OCI-LY7 (cell line): ENCODE data around the gene LRRC71. TPM values are rescaled to one million over a fixed set of nuclear protein-coding genes. Genes with fewer than 3 reads are reported as not detected.

Source experiments
- BruUV-seq: library from RNA; stranded (reverse); fragments of 400-500 nt; replicated peaks from 2 replicates; lab custom pipeline; 2021; lab: Mats Ljungman, UMichigan
- CTCF ChIA-PET: fragments of 300-600 bp; sonication (Branson Sonifier 250); formaldehyde crosslinking; loops from one replicate; lab custom pipeline; 2022; ENCODE audit warnings: antibody characterized with exemption; ENCODE audit not compliant: unreplicated experiment; lab: Charles Lee
- POLR2A ChIA-PET: fragments of 300-600 bp; sonication (Branson Sonifier 250); formaldehyde crosslinking; loops from one replicate; lab custom pipeline; 2022; ENCODE audit warnings: antibody characterized with exemption; lab: Charles Lee
- DNase-seq: peaks from one replicate; pipeline ENCODE4 v3.0.0-alpha.2; 2015; ENCODE audit warnings: low spot score
- H2AFZ ChIP-seq: fragments of 200-600 bp; sonication (generic), shearing (Covaris generic); 2 replicates; pipeline ENCODE4 v1.6.1; 2014; ENCODE audit warnings: mild to moderate bottlenecking, antibody characterized with exemption, low read length, moderate library complexity
- H3K27ac ChIP-seq: fragments of 200-600 bp; sonication (generic); 2 replicates; pipeline ENCODE4 v1.5.1; 2014; ENCODE audit warnings: mixed run types, low read depth, mild to moderate bottlenecking, moderate library complexity, low read length, inconsistent platforms; ENCODE audit not compliant: poor library complexity, severe bottlenecking
- H3K36me3 ChIP-seq: fragments of 200-600 bp; sonication (generic); 2 replicates; pipeline ENCODE4 v1.6.1; 2014; ENCODE audit warnings: mild to moderate bottlenecking, antibody characterized with exemption, low read length, moderate library complexity, mixed read lengths; ENCODE audit not compliant: insufficient read depth
- H3K4me1 ChIP-seq: fragments of 200-600 bp; sonication (generic); 2 replicates; pipeline ENCODE4 v1.5.1; 2014; ENCODE audit warnings: mild to moderate bottlenecking, low read length; ENCODE audit not compliant: insufficient read depth, poor library complexity, severe bottlenecking
- H3K4me2 ChIP-seq: fragments of 200-600 bp; sonication (generic); 2 replicates; pipeline ENCODE4 v1.6.1; 2014; ENCODE audit warnings: mild to moderate bottlenecking, low read length
- H3K4me3 ChIP-seq: fragments of 200-600 bp; sonication (generic); 2 replicates; pipeline ENCODE4 v1.5.1; 2014; ENCODE audit warnings: mild to moderate bottlenecking, low read depth, low read length; ENCODE audit not compliant: poor library complexity, severe bottlenecking
- H3K79me2 ChIP-seq: fragments of 200-600 bp; sonication (generic); 2 replicates; pipeline ENCODE4 v1.6.1; 2016; ENCODE audit warnings: low read depth, mild to moderate bottlenecking, low read length, moderate library complexity, mixed read lengths; ENCODE audit not compliant: insufficient read depth
- H3K9me2 ChIP-seq: fragments of 200-600 bp; sonication (generic); 2 replicates; pipeline ENCODE4 v1.6.1; 2016; ENCODE audit warnings: mild to moderate bottlenecking, low read length, mixed read lengths; ENCODE audit not compliant: insufficient read depth
- H3K9me3 ChIP-seq: fragments of 200-600 bp; sonication (generic); 2 replicates; pipeline ENCODE4 v1.6.1; 2014; ENCODE audit warnings: mild to moderate bottlenecking, mixed run types, low read length, mixed read lengths
- H4K20me1 ChIP-seq: fragments of 200-600 bp; sonication (generic); 2 replicates; pipeline ENCODE4 v1.6.1; 2014; ENCODE audit warnings: mild to moderate bottlenecking, antibody characterized with exemption, low read length, moderate library complexity, mixed read lengths; ENCODE audit not compliant: insufficient read depth
- EZH2phosphoT487 ChIP-seq: fragments of 200-600 bp; sonication (generic); IDR thresholded peaks from 2 replicates; pipeline ENCODE4 v1.6.1; 2018; ENCODE audit warnings: low read depth, borderline replicate concordance, mild to moderate bottlenecking, mixed run types, antibody characterized with exemption, low read length, moderate library complexity, mixed read lengths
- intact Hi-C: fragments of 100-400 bp; cut with micrococcal nuclease; formaldehyde crosslinking; loops from one replicate; pipeline ENCODE4 v1.10.0; 2022; ENCODE audit not compliant: unreplicated experiment
- total RNA-seq, 2 experiments: library from RNA; depleted of rRNA in 1 of 2; stranded (reverse); fragments of >200 nt in 1 of 2; shearing (Covaris generic) in 1 of 2; gene quantifications; 2 replicates each; pipeline ENCODE4 v1.2.3, GENCODE V29; 2014 to 2022
- TF ChIP-seq, protein P1 (sequence below): fragments of 200-600 bp; sonication (generic); conservative IDR thresholded peaks from 2 replicates; pipeline ENCODE4 v1.5.1; 2014; ENCODE audit warnings: mild to moderate bottlenecking, antibody characterized with exemption, low read length, moderate library complexity, mixed read lengths

LRRC71 gene
- total RNA-seq, 2 experiments from 2014 or later, result not detected

DNA sequence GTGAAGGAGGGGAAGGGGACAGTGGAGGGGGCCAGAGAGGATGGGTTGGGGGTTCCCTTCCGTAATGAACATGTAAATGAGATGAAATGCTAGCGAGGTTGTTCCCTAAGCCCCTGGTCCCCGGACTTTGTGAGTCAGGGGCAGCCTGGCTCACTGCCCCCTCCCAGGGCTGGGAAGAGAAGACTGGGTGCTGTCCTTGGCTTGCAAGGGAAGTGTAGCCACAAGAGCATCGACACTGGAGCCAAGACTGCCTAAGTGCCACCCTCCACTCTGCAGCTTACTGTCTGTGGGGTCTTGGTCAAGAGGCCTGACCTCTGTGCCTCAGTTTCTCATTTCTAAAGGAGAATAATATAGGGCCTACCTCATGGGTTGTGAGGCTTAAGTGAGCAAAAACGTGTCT, 26.4 kb upstream of the LRRC71 start:
- Histone ChIP-seq H2AFZ (no peak overlapping the region), H4K20me1 (no peaks in the 10 kb centered on the region), H3K4me2 (no peak overlapping the region), H3K36me3 (no peaks in the 10 kb centered on the region), H3K9me3 (no peaks in the 10 kb centered on the region), H3K79me2 (no peaks in the 10 kb centered on the region), H3K27ac (no peak overlapping the region), H3K4me3 (no peak overlapping the region), H3K9me2 (no peaks in the 10 kb centered on the region), H3K4me1 (no peaks in the 10 kb centered on the region)
- no peak for TF ChIP-seq EZH2phosphoT487
- TF ChIP-seq, protein P1, sequence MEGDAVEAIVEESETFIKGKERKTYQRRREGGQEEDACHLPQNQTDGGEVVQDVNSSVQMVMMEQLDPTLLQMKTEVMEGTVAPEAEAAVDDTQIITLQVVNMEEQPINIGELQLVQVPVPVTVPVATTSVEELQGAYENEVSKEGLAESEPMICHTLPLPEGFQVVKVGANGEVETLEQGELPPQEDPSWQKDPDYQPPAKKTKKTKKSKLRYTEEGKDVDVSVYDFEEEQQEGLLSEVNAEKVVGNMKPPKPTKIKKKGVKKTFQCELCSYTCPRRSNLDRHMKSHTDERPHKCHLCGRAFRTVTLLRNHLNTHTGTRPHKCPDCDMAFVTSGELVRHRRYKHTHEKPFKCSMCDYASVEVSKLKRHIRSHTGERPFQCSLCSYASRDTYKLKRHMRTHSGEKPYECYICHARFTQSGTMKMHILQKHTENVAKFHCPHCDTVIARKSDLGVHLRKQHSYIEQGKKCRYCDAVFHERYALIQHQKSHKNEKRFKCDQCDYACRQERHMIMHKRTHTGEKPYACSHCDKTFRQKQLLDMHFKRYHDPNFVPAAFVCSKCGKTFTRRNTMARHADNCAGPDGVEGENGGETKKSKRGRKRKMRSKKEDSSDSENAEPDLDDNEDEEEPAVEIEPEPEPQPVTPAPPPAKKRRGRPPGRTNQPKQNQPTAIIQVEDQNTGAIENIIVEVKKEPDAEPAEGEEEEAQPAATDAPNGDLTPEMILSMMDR, result no peak
- intact Hi-C loops, result no loop called here
- ChIA-PET CTCF (no interaction called here), POLR2A (no interaction called here)
- no peak for DNase-seq
- BruUV-seq, result no TSS peak

DNA sequence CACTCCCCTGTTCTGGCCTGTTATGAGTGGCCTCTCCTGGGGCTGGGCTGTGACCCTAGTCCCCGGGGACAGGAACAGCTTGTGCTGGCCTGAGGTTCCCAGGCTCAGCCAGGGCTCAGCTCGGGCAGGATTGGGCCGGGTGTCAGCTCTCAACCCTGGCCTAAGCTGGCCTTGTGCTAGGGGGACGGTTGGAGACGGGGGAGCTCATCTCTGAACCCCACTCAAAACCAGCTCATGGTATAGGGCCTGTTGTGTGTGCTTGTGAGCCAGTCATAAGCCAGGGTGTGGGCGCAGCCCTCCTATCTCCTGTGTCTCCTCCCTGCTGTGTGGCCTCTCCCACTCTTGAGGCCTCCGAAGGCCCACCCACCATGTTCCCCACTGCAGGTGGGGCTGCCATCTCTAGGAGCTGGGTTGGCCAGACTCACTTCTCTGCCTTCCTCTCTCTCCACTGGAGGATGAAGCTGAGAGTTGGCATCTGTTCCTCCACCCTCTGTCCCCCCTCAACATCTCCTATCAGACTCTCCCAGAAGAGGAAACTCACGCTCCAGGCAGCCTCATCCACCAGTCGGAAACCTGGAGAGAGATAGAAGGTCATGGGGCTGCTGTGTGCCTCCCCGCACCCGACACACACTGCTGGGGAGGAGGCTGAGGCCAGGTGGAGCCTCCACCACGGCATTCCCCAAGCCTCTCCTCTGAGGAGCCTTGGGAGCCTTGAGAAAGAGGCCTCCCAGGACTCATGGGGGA, 25.5 kb upstream of the LRRC71 start:
- CTCF ChIA-PET, result no interaction called here
- no TSS peak for BruUV-seq
- TF ChIP-seq, protein P1, result no peak
- TF ChIP-seq EZH2phosphoT487, result no peak

DNA sequence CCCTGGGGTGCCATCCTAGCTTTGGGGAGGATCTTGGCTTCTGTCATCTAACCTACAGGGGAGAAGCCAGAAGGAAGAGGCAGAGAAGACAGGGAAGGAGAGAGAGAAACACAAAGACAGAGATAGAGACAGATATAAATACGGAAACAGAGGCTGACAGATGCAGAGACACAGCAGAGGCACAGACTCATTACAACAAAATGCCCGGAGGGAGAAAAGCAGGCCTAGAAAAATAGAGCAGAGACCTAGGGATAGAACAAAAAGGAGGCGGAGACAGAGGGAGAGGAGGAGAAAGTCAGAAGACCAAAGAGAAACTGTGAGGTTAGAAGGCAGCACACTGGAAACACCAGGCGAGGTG, 25.0 kb upstream of the LRRC71 start:
- Histone ChIP-seq H3K4me3 (no peak overlapping the region), H2AFZ (no peak overlapping the region), H3K4me1 (no peaks in the 10 kb centered on the region), H3K79me2 (no peaks in the 10 kb centered on the region), H3K9me2 (no peaks in the 10 kb centered on the region), H4K20me1 (no peaks in the 10 kb centered on the region), H3K36me3 (no peaks in the 10 kb centered on the region), H3K27ac (no peak overlapping the region), H3K4me2 (no peak overlapping the region), H3K9me3 (no peaks in the 10 kb centered on the region)
- CTCF ChIA-PET, result no interaction called here
- DNase-seq, result no peak
- no TSS peak for BruUV-seq
- TF ChIP-seq, protein P1, result no peak
- no peak for TF ChIP-seq EZH2phosphoT487
- intact Hi-C loops, result no loop called here
- POLR2A ChIA-PET, result no interaction called here

More for the DNA sequence above, 25.5 kb upstream of the LRRC71 start:
- Histone ChIP-seq H3K4me3 (no peak overlapping the region), H3K4me2 (no peak overlapping the region), H2AFZ (no peak overlapping the region), H3K36me3 (no peaks in the 10 kb centered on the region), H3K9me3 (no peaks in the 10 kb centered on the region), H3K79me2 (no peaks in the 10 kb centered on the region), H3K27ac (no peak overlapping the region), H3K9me2 (no peaks in the 10 kb centered on the region), H3K4me1 (no peaks in the 10 kb centered on the region), H4K20me1 (no peaks in the 10 kb centered on the region)
- no peak for DNase-seq
- POLR2A ChIA-PET, result no interaction called here
- intact Hi-C loops, result no loop called here
